Heart left ventricle (tissue), 16 donors: ENCODE measurements around the gene CXorf38. TPM values are rescaled to one million over a fixed set of nuclear protein-coding genes. Genes with fewer than 3 reads are reported as not detected.

ENCODE experiments used
- ATAC-seq, 4 donors: fragments of 200-7000 bp; cut with Tn5 transposase; one replicate each; pipeline ENCODE4 v1.9.1; 2020 to 2022; ENCODE audit warnings: moderate library complexity in 4 of 4, mild to moderate bottlenecking in 3 of 4, moderate number of reproducible peaks in 1 of 4
- DNase-seq, 5 donors: peaks; one replicate each; pipeline ENCODE4 v3.0.0-alpha.2; 2020
- H3K27ac ChIP-seq, 12 donors: fragments of 200-600 bp; sonication (generic) in 4 of 12; one replicate each; pipeline versions ENCODE4 v1.5.0 to v1.8.0; 2016 to 2022; ENCODE audit warnings: mild to moderate bottlenecking in 2 of 12
- H3K27me3 ChIP-seq, 9 donors: fragments of 200-600 bp; sonication (generic) in 2 of 9; one replicate each; pipeline versions ENCODE4 v1.5.1 to v1.8.0; 2016 to 2022; ENCODE audit warnings: mild to moderate bottlenecking in 3 of 9
- H3K36me3 ChIP-seq, 9 donors: fragments of 200-600 bp; sonication (generic) in 2 of 9; one replicate each; pipeline versions ENCODE4 v1.5.0 to v1.8.0; 2018 to 2022; ENCODE audit warnings: mild to moderate bottlenecking in 2 of 9
- H3K4me1 ChIP-seq, 12 donors: fragments of 200-600 bp; sonication (generic) in 4 of 12; one replicate each; pipeline versions ENCODE4 v1.5.0 to v1.8.0; 2016 to 2022; ENCODE audit warnings: mild to moderate bottlenecking in 3 of 12
- H3K4me3 ChIP-seq, 12 donors: fragments of 200-600 bp; sonication (generic) in 4 of 12; one replicate each; pipeline versions ENCODE4 v1.5.0 to v1.8.0; 2017 to 2022; ENCODE audit warnings: mild to moderate bottlenecking in 9 of 12, moderate library complexity in 4 of 12
- H3K9me3 ChIP-seq, 12 donors: fragments of 200-600 bp; sonication (generic) in 4 of 12; one replicate each; pipeline versions ENCODE4 v1.5.0 to v1.8.0; 2016 to 2022; ENCODE audit warnings: mild to moderate bottlenecking in 1 of 12
- POLR2A ChIP-seq, 2 donors: fragments of 450-650 bp; IDR thresholded peaks; one replicate each; pipeline ENCODE4 v1.6.1; 2017; ENCODE audit warnings: antibody characterized with exemption in 2 of 2, mild to moderate bottlenecking in 2 of 2, moderate library complexity in 2 of 2
- WGBS, 4 donors: extraction: QIAGEN DNeasy Blood & Tissue Kit in 2 of 4; methylation state at CpG; one replicate each; pipeline versions ENCODE4 v1.1.5 to v1.1.7; 2013 to 2018; 5-methylcytosine and 5-hydroxymethylcytosine counted together
- intact Hi-C, 10 donors: fragments of 100-400 bp; cut with DNase I; formaldehyde crosslinking; loops; one replicate each; pipeline versions ENCODE4 v1.11.1 to v1.14.2; 2022
- polyA plus RNA-seq, 2 donors: library from polyadenylated mRNA; stranded (reverse); fragments of 200-250 nt; gene quantifications; one replicate each; pipeline ENCODE4 v1.2.3, GENCODE V29; 2013
- total RNA-seq, 9 donors: library from RNA; depleted of rRNA in 2 of 9; stranded (reverse); fragments of >200 nt in 2 of 9; fragmentation: NEBNext Ultra II Directional in 3 of 9; extraction: Animal tissue kit (Norgen Biotek cat#: 25700) in 3 of 9; gene quantifications; one replicate each; pipeline versions ENCODE4 v1.1.0 to v1.2.4, GENCODE V29; 2016 to 2023
- TF ChIP-seq, protein P1 (sequence below), 12 donors: fragments of 200-600 bp; sonication (generic) in 4 of 12; IDR thresholded peaks; one replicate each; pipeline versions ENCODE4 v1.5.0 to v1.8.0; 2018 to 2022; ENCODE audit warnings: antibody characterized with exemption in 12 of 12, mild to moderate bottlenecking in 5 of 12
- donor health status: ischemic (EF 13 %, LVEDD 7.1; RV severe dilation, severe dysfunction).
- donor health status: healthy with polysubstance abuse.
- donor health status: DM: no; HTN: yes; CAD: no.
- donor health status: DM: no; HTN: no; CAD: no.
- donor health status: ischemic (EF 25% LVEDD 6.9; RV normal size, moderate dysfunction).
- donor health status: ischemic (EF 25% LVEDD 5.7; RV mildly dilated, moderate dysfunction).
- donor health status: healthy.
- donor health status: DM: yes; HTN: yes; CAD: no.
- donor health status: ischemic (EF 35%, LVEDD 5.7; RV mildly dilated, moderate dysfunction).
- donor health status: nonischemic (EF 11% LVEDD 7.7; RV severe dilation, severe dysfunction).
- donor health status: DM: yes; HTN: yes; CAD: no.
- donor health status: PGD.
- donor health status: ischemic (EF 29% LVEDD 5.4; RV normal size, mild dysfunction).
- donor health status: nonischemic (EF 23%, LVEDD 6.1; RV moderate dilation, normal function).

Gene CXorf38
- total and polyA plus RNA-seq, 11 donors: 2.6 to 16.0 (median 5.4) TPM

DNA sequence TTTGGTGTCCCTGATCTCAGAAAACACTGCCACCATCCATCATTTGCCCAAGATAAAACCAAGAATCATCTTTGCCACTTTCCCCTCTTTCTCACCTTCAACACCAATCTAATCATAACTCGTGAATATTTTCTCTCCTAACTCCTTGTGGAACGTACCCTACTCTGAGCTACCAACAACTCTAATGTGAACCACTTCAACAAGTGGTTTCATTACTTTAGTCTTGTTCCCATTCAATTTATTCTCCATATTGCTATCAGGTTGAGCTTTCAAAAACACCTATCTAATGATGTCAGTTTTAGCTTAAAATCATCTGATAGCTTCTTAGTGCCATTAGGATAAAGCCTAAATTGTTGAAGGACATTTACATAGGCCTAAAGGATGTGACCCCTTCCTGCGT lies 39.8 kb upstream of the CXorf38 start:
- 81 to 97% (median 91%) methylated on average over 3 of the region's 3 CpGs for WGBS, 4 donors
- Histone ChIP-seq H3K36me3 (peaks cover 0 to 66% (median 35%) of the 10 kb centered on the region in 9 donors), H3K27ac (no peak overlapping the region), H3K27me3 (peaks cover 0 to 14% (median 0%) of the 10 kb centered on the region in 9 donors), H3K4me3 (no peak overlapping the region), H3K4me1 (no peaks in the 10 kb centered on the region), H3K9me3 (no peaks in the 10 kb centered on the region)
- ATAC-seq: no peak
- TF ChIP-seq POLR2A (IDR thresholded peaks at IDR 0.05): no peak
- TF ChIP-seq, protein P1, sequence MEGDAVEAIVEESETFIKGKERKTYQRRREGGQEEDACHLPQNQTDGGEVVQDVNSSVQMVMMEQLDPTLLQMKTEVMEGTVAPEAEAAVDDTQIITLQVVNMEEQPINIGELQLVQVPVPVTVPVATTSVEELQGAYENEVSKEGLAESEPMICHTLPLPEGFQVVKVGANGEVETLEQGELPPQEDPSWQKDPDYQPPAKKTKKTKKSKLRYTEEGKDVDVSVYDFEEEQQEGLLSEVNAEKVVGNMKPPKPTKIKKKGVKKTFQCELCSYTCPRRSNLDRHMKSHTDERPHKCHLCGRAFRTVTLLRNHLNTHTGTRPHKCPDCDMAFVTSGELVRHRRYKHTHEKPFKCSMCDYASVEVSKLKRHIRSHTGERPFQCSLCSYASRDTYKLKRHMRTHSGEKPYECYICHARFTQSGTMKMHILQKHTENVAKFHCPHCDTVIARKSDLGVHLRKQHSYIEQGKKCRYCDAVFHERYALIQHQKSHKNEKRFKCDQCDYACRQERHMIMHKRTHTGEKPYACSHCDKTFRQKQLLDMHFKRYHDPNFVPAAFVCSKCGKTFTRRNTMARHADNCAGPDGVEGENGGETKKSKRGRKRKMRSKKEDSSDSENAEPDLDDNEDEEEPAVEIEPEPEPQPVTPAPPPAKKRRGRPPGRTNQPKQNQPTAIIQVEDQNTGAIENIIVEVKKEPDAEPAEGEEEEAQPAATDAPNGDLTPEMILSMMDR (IDR thresholded peaks at IDR 0.05): no peak
- intact Hi-C loops: no loop called here
- DNase-seq: no peak

DNA sequence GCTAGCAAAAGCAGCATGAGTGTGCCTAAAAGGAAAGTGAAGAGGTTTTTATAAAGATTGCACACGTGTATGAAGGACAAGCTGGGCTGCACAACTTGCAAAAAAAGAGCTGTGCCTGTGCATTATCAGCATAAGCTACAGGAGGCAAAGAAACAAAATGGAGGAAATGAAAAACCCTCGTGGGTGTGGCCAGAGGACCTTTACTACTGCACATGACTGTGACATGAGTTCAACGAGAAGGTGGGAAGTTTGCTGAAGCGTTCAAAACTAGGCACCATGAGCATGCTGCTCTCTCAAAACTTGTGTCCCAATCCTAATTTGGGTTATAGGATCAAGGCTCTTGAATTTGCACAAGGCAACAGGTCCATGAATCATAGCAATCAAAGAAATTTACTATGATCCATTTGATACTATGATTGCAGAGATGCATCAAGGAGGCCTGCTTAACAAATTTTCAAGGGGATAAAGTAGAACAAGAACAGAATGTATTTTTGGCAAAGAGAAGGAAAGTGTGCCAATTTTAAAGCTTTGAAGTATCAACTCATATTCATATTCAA lies 38.1 kb upstream of the CXorf38 start:
- H3K27ac ChIP-seq: no peak overlapping the region
- TF ChIP-seq POLR2A (IDR thresholded peaks at IDR 0.05): no peak
- TF ChIP-seq, protein P1 (IDR thresholded peaks at IDR 0.05): no peak
- peaks cover 0 to 14% (median 0%) of the 10 kb centered on the region in 9 donors for H3K27me3 ChIP-seq
- H3K36me3 ChIP-seq: peaks cover 0 to 68% (median 37%) of the 10 kb centered on the region in 9 donors
- intact Hi-C loops: no loop called here
- ATAC-seq (no peak), DNase-seq (no peak)
- WGBS, 4 donors: 49 to 65% (median 56%) methylated on average over 4 of the region's 4 CpGs
- H3K9me3 ChIP-seq: no peaks in the 10 kb centered on the region
- H3K4me1 ChIP-seq: no peaks in the 10 kb centered on the region
- no peak overlapping the region for H3K4me3 ChIP-seq

DNA sequence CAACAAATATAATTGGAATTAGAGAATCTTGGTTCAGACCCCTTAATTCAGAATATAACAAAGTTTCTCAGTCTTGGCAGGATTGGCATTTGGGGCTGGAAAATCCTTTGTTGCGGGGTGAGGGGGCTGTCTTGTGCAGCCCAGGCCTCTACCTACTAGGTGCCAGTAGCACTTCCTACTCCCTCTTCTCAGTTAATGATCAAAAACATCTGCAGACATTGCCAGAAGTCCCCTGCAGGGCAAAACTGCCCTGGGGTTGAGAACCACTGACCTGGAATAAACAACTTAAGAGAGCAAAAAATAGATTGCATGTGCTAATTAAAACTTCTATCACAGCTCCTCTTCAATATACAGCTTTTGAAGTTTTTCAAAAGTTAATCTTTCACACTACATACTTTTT lies 36.7 kb upstream of the CXorf38 start:
- WGBS, 4 donors: 73 to 100% (median 90%) methylated on average over 1 of the region's 1 CpG
- no peak for ATAC-seq
- no peaks in the 10 kb centered on the region for H3K4me1 ChIP-seq
- H3K9me3 ChIP-seq: no peaks in the 10 kb centered on the region
- H3K27ac ChIP-seq: no peak overlapping the region
- no peak overlapping the region for H3K4me3 ChIP-seq
- peaks cover 0 to 73% (median 51%) of the 10 kb centered on the region in 9 donors for H3K36me3 ChIP-seq
- H3K27me3 ChIP-seq: peaks cover 0 to 20% (median 0%) of the 10 kb centered on the region in 9 donors
- no peak for DNase-seq
- TF ChIP-seq, protein P1 (IDR thresholded peaks at IDR 0.05): no peak
- no peak for TF ChIP-seq POLR2A (IDR thresholded peaks at IDR 0.05)
- intact Hi-C loops: no loop called here

DNA sequence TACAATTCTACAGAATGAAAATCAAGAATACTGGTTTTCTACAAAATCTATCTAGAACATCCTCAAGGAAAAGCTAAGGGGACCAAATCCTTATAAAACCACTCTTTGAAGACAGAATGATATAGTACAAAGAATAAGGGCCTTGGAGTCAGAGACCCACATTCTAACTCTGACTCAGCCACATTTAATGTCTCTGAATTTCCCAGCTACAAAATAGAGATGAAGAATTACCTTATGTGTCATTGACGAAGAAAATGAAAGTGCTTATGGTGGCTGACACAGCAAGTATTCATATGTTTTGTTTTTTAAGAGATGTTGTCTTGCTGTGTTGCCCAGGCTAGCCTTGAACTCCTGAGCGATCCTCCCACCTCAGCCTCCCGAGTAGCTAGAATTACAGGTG lies 35.9 kb upstream of the CXorf38 start:
- no peak for ATAC-seq
- WGBS, 4 donors: 88 to 97% (median 95%) methylated on average over 3 of the region's 3 CpGs

More for the DNA sequence above, 35.9 kb upstream of the CXorf38 start:
- no peak for TF ChIP-seq POLR2A (IDR thresholded peaks at IDR 0.05)
- TF ChIP-seq, protein P1 (IDR thresholded peaks at IDR 0.05): no peak
- no peak for DNase-seq
- Histone ChIP-seq H3K9me3 (no peaks in the 10 kb centered on the region), H3K36me3 (peaks cover 0 to 74% (median 50%) of the 10 kb centered on the region in 9 donors), H3K27ac (no peak overlapping the region), H3K4me3 (no peak overlapping the region), H3K4me1 (no peaks in the 10 kb centered on the region), H3K27me3 (peaks cover 0 to 20% (median 0%) of the 10 kb centered on the region in 9 donors)
- intact Hi-C loops: no loop called here
